HepG2 (cell line): Measurements from ENCODE around the gene TBL2. TPM values are rescaled to one million over a fixed set of nuclear protein-coding genes. Genes with fewer than 3 reads are reported as not detected.
A peak's percentile ranks its signal among the peaks of the same experiment; 100 is the strongest.

Experiments
- AHR ChIP-seq: IDR thresholded peaks from 2 replicates; pipeline ENCODE4 v1.6.1; 2018; ENCODE audit warnings: missing genetic modification reagents, missing compliant biosample characterization
- ELF1 ChIP-seq: sonication (generic); formaldehyde crosslinking; IDR thresholded peaks from 2 replicates; pipeline ENCODE4 v1.4.0; 2020; ENCODE audit warnings: missing genetic modification reagents
- HNRNPL ChIP-seq: fragments of 200-400 bp; formaldehyde crosslinking; IDR thresholded peaks from 2 replicates; pipeline ENCODE4 v1.6.1; 2017; ENCODE audit warnings: mild to moderate bottlenecking, low read depth, low read length
- HOXA3 ChIP-seq: sonication (generic); formaldehyde crosslinking; IDR thresholded peaks from 2 replicates; pipeline ENCODE4 v1.5.0; 2020; ENCODE audit warnings: missing genetic modification reagents
- KAT2B ChIP-seq: fragments of 150-350 bp; IDR thresholded peaks from 2 replicates; pipeline ENCODE4 v1.6.1; 2014; ENCODE audit warnings: low read depth, low read length, borderline replicate concordance
- MYNN ChIP-seq: sonication (generic); formaldehyde crosslinking; IDR thresholded peaks from 2 replicates; pipeline ENCODE4 v1.4.0; 2020; ENCODE audit warnings: mild to moderate bottlenecking, low read depth, missing genetic modification reagents
- RBM39 ChIP-seq: fragments of 200-400 bp; formaldehyde crosslinking; IDR thresholded peaks from one replicate; pipeline ENCODE4 v1.6.1; 2018; ENCODE audit warnings: antibody characterized with exemption, mild to moderate bottlenecking, low read depth, low read length; ENCODE audit not compliant: poor library complexity, severe bottlenecking
- RFXANK ChIP-seq: IDR thresholded peaks from 2 replicates; pipeline ENCODE4 v1.6.1; 2016
- ZBTB20 ChIP-seq: sonication (generic); formaldehyde crosslinking; IDR thresholded peaks from 2 replicates; pipeline ENCODE4 v1.8.1; 2023; ENCODE audit warnings: missing genetic modification reagents, low read depth, mild to moderate bottlenecking, borderline replicate concordance
- ZBTB38 ChIP-seq: sonication (generic); formaldehyde crosslinking; IDR thresholded peaks from 2 replicates; pipeline ENCODE4 v1.5.1; 2020; ENCODE audit warnings: mild to moderate bottlenecking, missing genetic modification reagents
- ZNF143 ChIP-seq: sonication (generic); formaldehyde crosslinking; IDR thresholded peaks from 2 replicates; pipeline ENCODE4 v1.4.0; 2020; ENCODE audit warnings: missing genetic modification reagents
- ZNF264 ChIP-seq: sonication (generic); formaldehyde crosslinking; IDR thresholded peaks from 2 replicates; pipeline ENCODE4 v1.4.0; 2020; ENCODE audit warnings: missing genetic modification reagents
- ZNF747 ChIP-seq: sonication (generic); formaldehyde crosslinking; IDR thresholded peaks from 2 replicates; pipeline ENCODE4 v1.8.1; 2023; ENCODE audit warnings: missing genetic modification reagents, mild to moderate bottlenecking, borderline replicate concordance
- ZSCAN31 ChIP-seq: sonication (generic); formaldehyde crosslinking; IDR thresholded peaks from 2 replicates; pipeline ENCODE4 v1.5.0; 2020; ENCODE audit warnings: low read depth, mild to moderate bottlenecking, missing genetic modification reagents
- polyA plus RNA-seq, 8 experiments: library from polyadenylated mRNA; depleted of rRNA in 3 of 8; stranded (reverse) in 7 of 8; unstranded in 1 of 8; fragments of >200 nt; fragmentation: Illumina TruSeq in 4 of 8; extraction: Trizol in 4 of 8; gene quantifications; 2 replicates each; pipeline versions ENCODE4 v1.2.1 to v1.2.3, GENCODE V29; 2011 to 2016; ENCODE audit warnings: low read depth in 4 of 8, missing spikeins in 1 of 8, mixed read lengths in 1 of 8; ENCODE audit not compliant: insufficient read depth in 1 of 8
- total RNA-seq, 5 experiments: library from RNA; depleted of rRNA; stranded (reverse); fragments of >200 nt; fragmentation: Illumina TruSeq; extraction: Trizol; gene quantifications; 2 replicates each; pipeline ENCODE4 v1.2.3, GENCODE V29; 2016; ENCODE audit warnings: low read depth in 1 of 5
- TF ChIP-seq, protein P1 (sequence below): sonication (generic); formaldehyde crosslinking; IDR thresholded peaks from 2 replicates; pipeline ENCODE4 v1.4.0; 2020; ENCODE audit warnings: mild to moderate bottlenecking, missing genetic modification reagents, borderline replicate concordance
- TF ChIP-seq, protein P2 (sequence below): sonication (generic); formaldehyde crosslinking; IDR thresholded peaks from 2 replicates; pipeline ENCODE4 v1.5.0; 2020; ENCODE audit warnings: missing genetic modification reagents, mild to moderate bottlenecking, borderline replicate concordance
- TF ChIP-seq, protein P3 (sequence below): sonication (generic); formaldehyde crosslinking; IDR thresholded peaks from 2 replicates; pipeline ENCODE4 v1.8.1; 2023; ENCODE audit warnings: missing genetic modification reagents, inconsistent platforms, borderline replicate concordance
- TF ChIP-seq, protein P4 (sequence below): sonication (generic); formaldehyde crosslinking; IDR thresholded peaks from 2 replicates; pipeline ENCODE4 v1.9.0; 2021; ENCODE audit warnings: missing genetic modification reagents, borderline replicate concordance
- TF ChIP-seq, protein P5 (sequence below): sonication (generic); formaldehyde crosslinking; IDR thresholded peaks from 2 replicates; pipeline ENCODE4 v1.8.0; 2022; ENCODE audit warnings: missing genetic modification reagents, mild to moderate bottlenecking, moderate library complexity, borderline replicate concordance

The TBL2 gene
- total and polyA plus RNA-seq, 2 of the 13 experiments (the other 11 are each of a cell fraction or from before 2014, with no cell fraction given), result 43.4 to 47.2 TPM

DNA sequence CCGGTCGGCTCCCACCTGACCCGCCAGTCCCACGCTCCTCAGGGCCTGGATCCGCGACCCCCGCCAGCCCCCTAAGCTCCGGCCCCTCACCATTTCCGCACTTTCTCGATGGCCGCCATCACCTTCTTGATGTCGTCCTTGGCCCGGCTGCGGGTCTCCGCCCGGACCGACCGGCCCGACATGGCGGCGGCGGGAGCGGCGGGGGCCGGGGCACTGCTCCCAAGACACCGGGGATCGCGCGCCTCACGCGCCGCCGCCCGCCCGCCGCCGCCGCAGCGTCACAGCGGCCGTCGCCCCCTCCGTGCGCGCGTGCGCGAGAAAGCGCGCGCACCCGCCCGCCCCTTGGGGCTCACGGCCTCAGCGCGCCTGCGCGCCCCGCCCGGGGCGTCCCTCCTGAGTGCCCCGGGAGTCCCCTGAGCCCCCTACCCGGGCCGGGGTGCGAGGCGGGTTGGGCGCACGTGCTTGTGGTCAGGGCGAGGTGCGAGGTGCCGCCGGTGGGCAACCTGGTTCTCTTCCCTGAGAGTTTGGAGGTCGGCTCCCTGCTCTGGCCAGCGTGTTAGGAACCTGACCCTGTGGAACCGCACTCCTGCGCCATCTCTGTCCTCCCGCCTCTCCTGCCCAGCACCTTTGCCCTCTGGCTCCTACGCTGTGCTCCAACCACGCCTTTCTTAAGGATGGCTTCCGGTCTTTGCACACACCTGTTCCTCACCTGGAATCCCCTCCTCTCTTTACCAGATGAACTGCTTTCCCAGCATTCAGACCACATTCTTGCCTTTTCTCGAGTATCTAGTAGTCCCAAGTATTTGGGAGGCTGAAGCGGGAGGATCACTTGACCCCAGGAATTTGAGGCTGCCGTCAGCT is 20.8 kb downstream of the TBL2 start, which contains the start of gene BCL7B (continued):
- TF ChIP-seq, protein P1, sequence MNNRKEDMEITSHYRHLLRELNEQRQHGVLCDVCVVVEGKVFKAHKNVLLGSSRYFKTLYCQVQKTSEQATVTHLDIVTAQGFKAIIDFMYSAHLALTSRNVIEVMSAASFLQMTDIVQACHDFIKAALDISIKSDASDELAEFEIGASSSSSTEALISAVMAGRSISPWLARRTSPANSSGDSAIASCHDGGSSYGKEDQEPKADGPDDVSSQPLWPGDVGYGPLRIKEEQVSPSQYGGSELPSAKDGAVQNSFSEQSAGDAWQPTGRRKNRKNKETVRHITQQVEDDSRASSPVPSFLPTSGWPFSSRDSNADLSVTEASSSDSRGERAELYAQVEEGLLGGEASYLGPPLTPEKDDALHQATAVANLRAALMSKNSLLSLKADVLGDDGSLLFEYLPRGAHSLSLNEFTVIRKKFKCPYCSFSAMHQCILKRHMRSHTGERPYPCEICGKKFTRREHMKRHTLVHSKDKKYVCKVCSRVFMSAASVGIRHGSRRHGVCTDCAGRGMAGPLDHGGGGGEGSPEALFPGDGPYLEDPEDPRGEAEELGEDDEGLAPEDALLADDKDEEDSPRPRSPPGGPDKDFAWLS (CRISPR knock-in tag), result no peak
- TF ChIP-seq, protein P2, sequence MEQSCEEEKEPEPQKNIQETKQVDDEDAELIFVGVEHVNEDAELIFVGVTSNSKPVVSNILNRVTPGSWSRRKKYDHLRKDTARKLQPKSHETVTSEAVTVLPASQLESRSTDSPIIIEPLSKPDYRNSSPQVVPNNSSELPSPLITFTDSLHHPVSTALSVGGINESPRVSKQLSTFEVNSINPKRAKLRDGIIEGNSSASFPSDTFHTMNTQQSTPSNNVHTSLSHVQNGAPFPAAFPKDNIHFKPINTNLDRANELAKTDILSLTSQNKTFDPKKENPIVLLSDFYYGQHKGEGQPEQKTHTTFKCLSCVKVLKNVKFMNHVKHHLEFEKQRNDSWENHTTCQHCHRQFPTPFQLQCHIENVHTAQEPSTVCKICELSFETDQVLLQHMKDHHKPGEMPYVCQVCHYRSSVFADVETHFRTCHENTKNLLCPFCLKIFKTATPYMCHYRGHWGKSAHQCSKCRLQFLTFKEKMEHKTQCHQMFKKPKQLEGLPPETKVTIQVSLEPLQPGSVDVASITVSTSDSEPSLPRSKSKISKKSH (CRISPR knock-in tag), result peak; percentile 98
- TF ChIP-seq AHR (CRISPR knock-in tag) (peak; percentile 87; the same call in 1 of the 2 replicates), MYNN (CRISPR knock-in tag) (no peak), ZNF747 (peak; percentile 97), ZSCAN31 (CRISPR knock-in tag) (peak; percentile 97), RFXANK (CRISPR knock-in tag) (no peak), ZNF143 (0 out of 2 replicates have a peak, but pooled peaks have one; percentile 37), KAT2B (no peak), ZBTB38 (CRISPR knock-in tag) (peak; percentile 93), HNRNPL (no peak), ELF1 (no peak), ZNF264 (CRISPR knock-in tag) (peak; percentile 78; the same call in 1 of the 2 replicates), HOXA3 (peak; percentile 83), RBM39 (peak; percentile 53), ZBTB20 (peak; percentile 93)
- TF ChIP-seq, protein P3, sequence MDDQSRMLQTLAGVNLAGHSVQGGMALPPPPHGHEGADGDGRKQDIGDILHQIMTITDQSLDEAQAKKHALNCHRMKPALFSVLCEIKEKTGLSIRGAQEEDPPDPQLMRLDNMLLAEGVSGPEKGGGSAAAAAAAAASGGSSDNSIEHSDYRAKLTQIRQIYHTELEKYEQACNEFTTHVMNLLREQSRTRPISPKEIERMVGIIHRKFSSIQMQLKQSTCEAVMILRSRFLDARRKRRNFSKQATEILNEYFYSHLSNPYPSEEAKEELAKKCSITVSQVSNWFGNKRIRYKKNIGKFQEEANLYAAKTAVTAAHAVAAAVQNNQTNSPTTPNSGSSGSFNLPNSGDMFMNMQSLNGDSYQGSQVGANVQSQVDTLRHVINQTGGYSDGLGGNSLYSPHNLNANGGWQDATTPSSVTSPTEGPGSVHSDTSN (CRISPR knock-in tag), result peak; percentile 82; the same call in 1 of the 2 replicates
- TF ChIP-seq, protein P4, sequence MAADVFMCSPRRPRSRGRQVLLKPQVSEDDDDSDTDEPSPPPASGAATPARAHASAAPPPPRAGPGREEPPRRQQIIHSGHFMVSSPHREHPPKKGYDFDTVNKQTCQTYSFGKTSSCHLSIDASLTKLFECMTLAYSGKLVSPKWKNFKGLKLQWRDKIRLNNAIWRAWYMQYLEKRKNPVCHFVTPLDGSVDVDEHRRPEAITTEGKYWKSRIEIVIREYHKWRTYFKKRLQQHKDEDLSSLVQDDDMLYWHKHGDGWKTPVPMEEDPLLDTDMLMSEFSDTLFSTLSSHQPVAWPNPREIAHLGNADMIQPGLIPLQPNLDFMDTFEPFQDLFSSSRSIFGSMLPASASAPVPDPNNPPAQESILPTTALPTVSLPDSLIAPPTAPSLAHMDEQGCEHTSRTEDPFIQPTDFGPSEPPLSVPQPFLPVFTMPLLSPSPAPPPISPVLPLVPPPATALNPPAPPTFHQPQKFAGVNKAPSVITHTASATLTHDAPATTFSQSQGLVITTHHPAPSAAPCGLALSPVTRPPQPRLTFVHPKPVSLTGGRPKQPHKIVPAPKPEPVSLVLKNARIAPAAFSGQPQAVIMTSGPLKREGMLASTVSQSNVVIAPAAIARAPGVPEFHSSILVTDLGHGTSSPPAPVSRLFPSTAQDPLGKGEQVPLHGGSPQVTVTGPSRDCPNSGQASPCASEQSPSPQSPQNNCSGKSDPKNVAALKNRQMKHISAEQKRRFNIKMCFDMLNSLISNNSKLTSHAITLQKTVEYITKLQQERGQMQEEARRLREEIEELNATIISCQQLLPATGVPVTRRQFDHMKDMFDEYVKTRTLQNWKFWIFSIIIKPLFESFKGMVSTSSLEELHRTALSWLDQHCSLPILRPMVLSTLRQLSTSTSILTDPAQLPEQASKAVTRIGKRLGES, result peak; percentile 91
- TF ChIP-seq, protein P5, sequence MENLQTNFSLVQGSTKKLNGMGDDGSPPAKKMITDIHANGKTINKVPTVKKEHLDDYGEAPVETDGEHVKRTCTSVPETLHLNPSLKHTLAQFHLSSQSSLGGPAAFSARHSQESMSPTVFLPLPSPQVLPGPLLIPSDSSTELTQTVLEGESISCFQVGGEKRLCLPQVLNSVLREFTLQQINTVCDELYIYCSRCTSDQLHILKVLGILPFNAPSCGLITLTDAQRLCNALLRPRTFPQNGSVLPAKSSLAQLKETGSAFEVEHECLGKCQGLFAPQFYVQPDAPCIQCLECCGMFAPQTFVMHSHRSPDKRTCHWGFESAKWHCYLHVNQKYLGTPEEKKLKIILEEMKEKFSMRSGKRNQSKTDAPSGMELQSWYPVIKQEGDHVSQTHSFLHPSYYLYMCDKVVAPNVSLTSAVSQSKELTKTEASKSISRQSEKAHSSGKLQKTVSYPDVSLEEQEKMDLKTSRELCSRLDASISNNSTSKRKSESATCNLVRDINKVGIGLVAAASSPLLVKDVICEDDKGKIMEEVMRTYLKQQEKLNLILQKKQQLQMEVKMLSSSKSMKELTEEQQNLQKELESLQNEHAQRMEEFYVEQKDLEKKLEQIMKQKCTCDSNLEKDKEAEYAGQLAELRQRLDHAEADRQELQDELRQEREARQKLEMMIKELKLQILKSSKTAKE (CRISPR knock-in tag), result no peak
